Endodermal cell (in vitro differentiated cells): ENCODE data around the gene SEC23B. TPM values are rescaled to one million over a fixed set of nuclear protein-coding genes. Genes with fewer than 3 reads are reported as not detected.

Source experiments
- DNase-seq: peaks from one replicate; pipeline ENCODE4 v3.0.0-alpha.2; 2017
- H3K27ac ChIP-seq: 2 replicates; pipeline ENCODE4 v1.5.1; 2013; ENCODE audit warnings: mild to moderate bottlenecking, low read depth, low read length, moderate library complexity
- H3K27me3 ChIP-seq: 2 replicates; pipeline ENCODE4 v1.6.1; 2013; ENCODE audit warnings: mild to moderate bottlenecking, low read length, moderate library complexity; ENCODE audit not compliant: insufficient read depth, control insufficient read depth, poor library complexity, severe bottlenecking
- H3K36me3 ChIP-seq: 2 replicates; pipeline ENCODE4 v1.7.0; 2013; ENCODE audit warnings: mild to moderate bottlenecking, low read length, moderate library complexity; ENCODE audit not compliant: control insufficient read depth, insufficient read depth
- H3K4me1 ChIP-seq: one replicate; pipeline ENCODE4 v1.7.0; 2013; ENCODE audit warnings: low read length; ENCODE audit not compliant: control insufficient read depth, insufficient read depth
- H3K4me3 ChIP-seq: 2 replicates; pipeline ENCODE4 v1.5.1; 2013; ENCODE audit warnings: mild to moderate bottlenecking, low read length, moderate library complexity
- H3K9ac ChIP-seq: 2 replicates; pipeline ENCODE4 v1.6.1; 2013; ENCODE audit warnings: mild to moderate bottlenecking, low read length, moderate library complexity; ENCODE audit not compliant: poor library complexity, severe bottlenecking; ENCODE audit errors: extremely low read depth
- H3K9me3 ChIP-seq: 2 replicates; pipeline ENCODE4 v1.6.1; 2013; ENCODE audit warnings: mild to moderate bottlenecking, low read length, moderate library complexity; ENCODE audit not compliant: control insufficient read depth
- H3K27ac Mint-ChIP-seq: 2 replicates; pipeline ENCODE4 v1.8.0; 2020; ENCODE audit warnings: mixed read lengths
- H3K27me3 Mint-ChIP-seq: 2 replicates; pipeline ENCODE4 v1.8.0; 2021; ENCODE audit warnings: mild to moderate bottlenecking, mixed read lengths; ENCODE audit not compliant: insufficient read depth
- H3K36me3 Mint-ChIP-seq: 2 replicates; pipeline ENCODE4 v1.8.0; 2020; ENCODE audit warnings: low read depth, mixed read lengths
- H3K4me1 Mint-ChIP-seq: 2 replicates; pipeline ENCODE4 v1.8.0; 2020; ENCODE audit warnings: mixed read lengths
- H3K4me3 Mint-ChIP-seq: 2 replicates; pipeline ENCODE4 v1.8.0; 2020; ENCODE audit warnings: mild to moderate bottlenecking, moderate library complexity, mixed read lengths
- H3K9me3 Mint-ChIP-seq: 2 replicates; pipeline ENCODE4 v1.8.0; 2020; ENCODE audit warnings: mild to moderate bottlenecking, mixed read lengths
- WGBS, 2 experiments: methylation state at CpG; one replicate each; pipeline versions ENCODE4 v1.1.5 to v1.1.7; 2013; ENCODE audit warnings: missing lambda C conversion rate in 2 of 2, mixed read lengths in 1 of 2; ENCODE audit not compliant: insufficient coverage in 1 of 2, insufficient read length in 1 of 2; 5-methylcytosine and 5-hydroxymethylcytosine counted together
- total RNA-seq, 2 donors: library from RNA; stranded (reverse); fragmentation: NEBNext Ultra II Directional in 1 of 2; extraction: Animal tissue kit (Norgen Biotek cat#: 25700) in 1 of 2; gene quantifications; 2 replicates in 1 of 2; 3 replicates in 1 of 2; pipeline ENCODE4 v1.2.1, GENCODE V29; 2021
- TF ChIP-seq, protein P1 (sequence below): fragments of 200-600 bp; sonication (generic); conservative IDR thresholded peaks from 2 replicates; pipeline ENCODE4 v1.5.0; 2021; ENCODE audit warnings: antibody characterized with exemption, mild to moderate bottlenecking

The SEC23B gene
- total RNA-seq, 2 donors from 2014 or later, result 65.0 to 73.5 TPM

DNA sequence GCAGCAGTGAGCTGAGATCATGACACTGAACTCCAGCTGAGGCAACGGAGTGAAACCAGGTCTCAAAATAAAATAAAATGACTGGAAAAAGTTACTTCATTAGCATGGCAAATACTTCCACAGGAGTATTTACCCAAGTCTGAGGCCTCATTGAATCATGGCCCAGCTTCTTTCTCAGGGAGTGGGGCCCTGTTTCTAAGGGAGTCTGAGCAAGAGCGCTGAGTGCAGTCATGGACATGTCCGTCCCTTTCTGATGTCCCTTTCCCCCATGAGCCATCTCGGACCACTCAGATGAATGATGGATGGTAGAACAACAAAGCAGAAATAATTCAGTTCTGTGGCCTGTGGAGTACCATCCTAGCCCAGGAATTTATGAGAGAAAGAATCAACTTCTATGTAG lies 72.3 kb downstream of the SEC23B start:
- H3K9ac ChIP-seq, result no peak overlapping the region
- no peaks in the 10 kb centered on the region for H3K27me3 ChIP-seq
- H3K9me3 ChIP-seq, result no peaks in the 10 kb centered on the region
- H3K9me3 Mint-ChIP-seq, result no peaks in the 10 kb centered on the region
- no peak for DNase-seq
- no peaks in the 10 kb centered on the region for H3K36me3 Mint-ChIP-seq
- H3K4me3 Mint-ChIP-seq, result no peak overlapping the region
- TF ChIP-seq, protein P1, sequence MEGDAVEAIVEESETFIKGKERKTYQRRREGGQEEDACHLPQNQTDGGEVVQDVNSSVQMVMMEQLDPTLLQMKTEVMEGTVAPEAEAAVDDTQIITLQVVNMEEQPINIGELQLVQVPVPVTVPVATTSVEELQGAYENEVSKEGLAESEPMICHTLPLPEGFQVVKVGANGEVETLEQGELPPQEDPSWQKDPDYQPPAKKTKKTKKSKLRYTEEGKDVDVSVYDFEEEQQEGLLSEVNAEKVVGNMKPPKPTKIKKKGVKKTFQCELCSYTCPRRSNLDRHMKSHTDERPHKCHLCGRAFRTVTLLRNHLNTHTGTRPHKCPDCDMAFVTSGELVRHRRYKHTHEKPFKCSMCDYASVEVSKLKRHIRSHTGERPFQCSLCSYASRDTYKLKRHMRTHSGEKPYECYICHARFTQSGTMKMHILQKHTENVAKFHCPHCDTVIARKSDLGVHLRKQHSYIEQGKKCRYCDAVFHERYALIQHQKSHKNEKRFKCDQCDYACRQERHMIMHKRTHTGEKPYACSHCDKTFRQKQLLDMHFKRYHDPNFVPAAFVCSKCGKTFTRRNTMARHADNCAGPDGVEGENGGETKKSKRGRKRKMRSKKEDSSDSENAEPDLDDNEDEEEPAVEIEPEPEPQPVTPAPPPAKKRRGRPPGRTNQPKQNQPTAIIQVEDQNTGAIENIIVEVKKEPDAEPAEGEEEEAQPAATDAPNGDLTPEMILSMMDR, result no peak
- no peak overlapping the region for H3K4me3 ChIP-seq
- 91 to 93% methylated on average over 4 of the region's 4 CpGs for WGBS, 2 experiments
- H3K27ac Mint-ChIP-seq, result no peak overlapping the region
- H3K36me3 ChIP-seq, result no peaks in the 10 kb centered on the region
- H3K4me1 Mint-ChIP-seq, result no peaks in the 10 kb centered on the region
- no peaks in the 10 kb centered on the region for H3K4me1 ChIP-seq
- no peak overlapping the region for H3K27ac ChIP-seq
- H3K27me3 Mint-ChIP-seq, result no peaks in the 10 kb centered on the region

DNA sequence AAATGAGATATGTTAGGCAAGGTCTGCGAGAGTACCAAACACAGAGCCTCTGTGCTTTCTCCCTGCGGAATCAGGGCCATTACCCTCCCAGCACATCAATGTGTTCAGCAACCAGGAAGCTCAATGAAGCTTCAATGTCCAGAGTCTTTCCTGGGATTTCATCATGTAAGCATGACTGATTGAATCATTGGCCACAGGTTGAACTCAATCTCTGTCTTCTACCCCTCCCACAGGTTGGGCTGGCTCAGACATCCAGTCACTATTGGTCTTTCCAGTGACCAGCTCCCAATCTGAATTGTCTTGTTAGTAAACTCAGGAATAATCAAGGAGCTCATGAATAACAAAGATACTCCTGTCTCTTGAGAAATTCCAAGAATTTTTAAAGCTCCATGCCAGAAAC lies 77.4 kb downstream of the SEC23B start:
- Histone ChIP-seq H3K36me3 (no peaks in the 10 kb centered on the region), H3K27me3 (no peaks in the 10 kb centered on the region), H3K9ac (no peak overlapping the region), H3K4me3 (no peak overlapping the region), H3K4me1 (no peaks in the 10 kb centered on the region), H3K27ac (no peak overlapping the region), H3K9me3 (no peaks in the 10 kb centered on the region)
- H3K27me3 Mint-ChIP-seq, result no peaks in the 10 kb centered on the region
- H3K4me1 Mint-ChIP-seq, result peaks cover 8% of the 10 kb centered on the region
- no peak overlapping the region for H3K4me3 Mint-ChIP-seq
- H3K27ac Mint-ChIP-seq, result no peak overlapping the region
- TF ChIP-seq, protein P1, result no peak
- WGBS, 2 experiments, result 92 to 97% methylated on average over 2 of the region's 2 CpGs
- no peaks in the 10 kb centered on the region for H3K36me3 Mint-ChIP-seq
- peak; percentile 80 for DNase-seq
- no peaks in the 10 kb centered on the region for H3K9me3 Mint-ChIP-seq

DNA sequence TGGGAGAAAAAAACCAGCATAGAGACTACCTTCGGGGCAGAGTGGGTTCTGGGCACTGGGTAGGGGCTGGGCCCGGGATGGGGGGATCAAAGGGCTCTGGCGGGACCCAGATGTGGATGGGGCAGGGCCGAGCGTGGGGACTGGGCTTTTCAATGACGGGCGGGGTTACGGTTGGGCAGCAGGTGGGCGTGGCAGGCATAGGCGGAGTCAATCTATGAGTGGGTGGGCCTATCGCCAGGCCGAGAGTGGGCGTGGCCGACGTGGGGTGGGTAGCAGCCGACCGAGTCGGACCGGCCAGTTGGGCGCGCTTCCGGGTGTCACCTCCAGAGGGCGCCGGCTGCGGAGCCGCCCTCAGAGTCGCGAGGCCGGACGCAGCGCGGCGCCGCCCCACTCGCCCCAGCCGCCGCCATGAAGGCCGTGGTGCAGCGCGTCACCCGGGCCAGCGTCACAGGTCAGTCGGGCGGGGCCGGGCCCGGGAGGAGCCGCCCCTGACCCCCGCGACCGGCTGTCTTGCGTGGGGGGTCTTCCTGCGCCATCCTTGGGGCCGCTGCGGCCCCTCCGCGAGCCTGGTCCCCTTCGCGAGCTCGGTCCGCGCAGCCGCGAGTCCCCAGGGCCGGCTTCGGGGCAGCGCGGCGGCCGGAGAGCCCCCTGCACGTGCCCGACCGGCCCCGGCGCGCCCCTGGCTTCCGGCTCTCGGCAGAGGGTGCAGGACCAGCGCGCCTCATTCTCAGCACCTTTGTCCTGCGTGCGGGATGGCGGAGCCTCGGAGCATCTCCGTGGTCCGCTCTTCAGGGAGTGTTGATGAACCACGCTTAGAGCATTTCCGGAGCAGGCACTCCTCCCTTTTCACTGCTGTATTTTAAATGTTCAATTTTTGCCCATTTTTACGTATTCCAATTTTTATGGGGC lies 80.2 kb downstream of the SEC23B start, which contains the start of gene DTD1:
TSS of gene DTD1 (plus strand) at position 390 of the 909 bp plus-strand sequence. CDS start at position 409, 19 bp downstream.
- H3K27me3 ChIP-seq, result no peaks in the 10 kb centered on the region
- peak within 1 kb of the TSS; percentile 95 for H3K4me3 ChIP-seq
- H3K9me3 ChIP-seq, result no peaks in the 10 kb centered on the region
- peak; percentile 98 for DNase-seq
- TF ChIP-seq, protein P1, result peak; percentile 92
- Mint-ChIP-seq H3K36me3 (no peaks in the 10 kb centered on the region), H3K9me3 (no peaks in the 10 kb centered on the region), H3K27ac (peak within 1 kb of the TSS; percentile 78), H3K4me3 (peak within 1 kb of the TSS; percentile 74), H3K4me1 (peaks cover 9% of the 10 kb centered on the region), H3K27me3 (no peaks in the 10 kb centered on the region)
- H3K36me3 ChIP-seq, result no peaks in the 10 kb centered on the region
- peak within 1 kb of the TSS; percentile 51 for H3K9ac ChIP-seq
- 0 to 2% methylated on average over 47 to 88 of the region's 88 CpGs for WGBS, 2 experiments
- H3K4me1 ChIP-seq, result no peaks in the 10 kb centered on the region
- H3K27ac ChIP-seq, result peak within 1 kb of the TSS; percentile 86
